Activated CD8-positive, alpha-beta memory T cell treated with anti-CD3 and anti-CD28 coated beads for 1 hour (primary cell): ENCODE measurements around the gene FLNC.
A peak's percentile ranks its signal among the peaks of the same experiment; 100 is the strongest.

Experiments used
- DNase-seq, 2 donors: peaks; one replicate each; pipeline ENCODE4 v3.0.0-alpha.2; 2020; ENCODE audit warnings: low read depth in 1 of 2; ENCODE audit errors: extremely low read depth in 1 of 2

FLNC gene

GRCh38 chr7:128829391-128830166, 627 bp upstream of the FLNC start:
- DNase-seq: no peak

GRCh38 chr7:128831178-128831993, 1.2 kb downstream of the FLNC start:
- no peak for DNase-seq

GRCh38 chr7:128831994-128832879, 2.0 kb downstream of the FLNC start:
- no peak for DNase-seq

- DNase-seq: no peak
Measured at GRCh38 chr7:128832880-128833147, 2.6 kb downstream of the FLNC start.

GRCh38 chr7:128833148-128833945, 3.1 kb downstream of the FLNC start:
- DNase-seq: no peak

GRCh38 chr7:128833946-128834325, 3.7 kb downstream of the FLNC start:
- DNase-seq: no peak

- DNase-seq: no peak
Measured at GRCh38 chr7:128835231-128835751, 5.1 kb downstream of the FLNC start.

GRCh38 chr7:128835790-128836641, 5.8 kb downstream of the FLNC start:
- no peak for DNase-seq

GRCh38 chr7:128836729-128837348, 6.6 kb downstream of the FLNC start:
- DNase-seq: no peak

- DNase-seq: no peak
Measured at GRCh38 chr7:128837521-128837921, 7.3 kb downstream of the FLNC start.

- DNase-seq: no peak
Measured at GRCh38 chr7:128838109-128838779, 8.0 kb downstream of the FLNC start.

- no peak for DNase-seq
Measured at GRCh38 chr7:128838981-128839731, 8.9 kb downstream of the FLNC start.

GRCh38 chr7:128839751-128840177, 9.6 kb downstream of the FLNC start:
- no peak for DNase-seq

GRCh38 chr7:128840326-128841170, 10.3 kb downstream of the FLNC start:
- DNase-seq: no peak

GRCh38 chr7:128841171-128841690, 11.0 kb downstream of the FLNC start:
- no peak for DNase-seq

GRCh38 chr7:128841921-128842673, 11.9 kb downstream of the FLNC start:
- DNase-seq: peak in 1 of 2 donors; percentile 34
